Loucy (cell line): ENCODE results near the gene ARIH1.

Source experiments
- H2AFZ ChIP-seq: fragments of 200-600 bp; sonication (generic); 2 replicates; pipeline ENCODE4 v1.6.0; 2016; ENCODE audit warnings: antibody characterized with exemption, mild to moderate bottlenecking, low read length, moderate library complexity
- H3F3A ChIP-seq: fragments of 200-600 bp; 2 replicates; pipeline ENCODE4 v1.6.0; 2016; ENCODE audit warnings: antibody characterized with exemption, low read depth, mild to moderate bottlenecking
- H3K27me3 ChIP-seq: fragments of 200-600 bp; sonication (generic); 2 replicates; pipeline ENCODE4 v1.6.1; 2014; ENCODE audit warnings: low read length, mild to moderate bottlenecking; ENCODE audit not compliant: insufficient read depth, poor library complexity, severe bottlenecking
- H3K36me3 ChIP-seq: fragments of 200-600 bp; sonication (generic); 2 replicates; pipeline ENCODE4 v1.6.1; 2016; ENCODE audit warnings: low read length; ENCODE audit not compliant: insufficient read depth
- H3K4me1 ChIP-seq: fragments of 200-600 bp; sonication (generic); 2 replicates; pipeline ENCODE4 v1.5.1; 2014; ENCODE audit warnings: low read length, mild to moderate bottlenecking; ENCODE audit not compliant: insufficient read depth, poor library complexity, severe bottlenecking
- H3K4me2 ChIP-seq: fragments of 200-600 bp; sonication (generic); 2 replicates; pipeline ENCODE4 v1.6.0; 2014; ENCODE audit warnings: antibody characterized with exemption, low read length, low read depth, mild to moderate bottlenecking; ENCODE audit not compliant: poor library complexity, severe bottlenecking
- H3K4me3 ChIP-seq: fragments of 200-600 bp; sonication (generic); 2 replicates; pipeline ENCODE4 v1.5.1; 2014; ENCODE audit warnings: low read length, mild to moderate bottlenecking, mixed read lengths; ENCODE audit not compliant: poor library complexity, severe bottlenecking
- H3K79me2 ChIP-seq: fragments of 200-600 bp; sonication (generic); 2 replicates; pipeline ENCODE4 v1.6.1; 2014; ENCODE audit warnings: low read length; ENCODE audit not compliant: insufficient read depth
- H3K9ac ChIP-seq: fragments of 200-600 bp; sonication (generic); 2 replicates; pipeline ENCODE4 v1.6.0; 2014; ENCODE audit warnings: mild to moderate bottlenecking, low read depth, low read length, moderate library complexity; ENCODE audit not compliant: poor library complexity, severe bottlenecking
- H3K9me2 ChIP-seq: fragments of 200-600 bp; sonication (generic); replicated peaks from 2 replicates; pipeline ENCODE4 v1.6.1; 2016; ENCODE audit warnings: low read depth, low read length, mixed read lengths
- H3K9me3 ChIP-seq: fragments of 200-600 bp; sonication (generic); 2 replicates; pipeline ENCODE4 v1.6.1; 2014; ENCODE audit warnings: mild to moderate bottlenecking, antibody characterized with exemption, low read length, low read depth; ENCODE audit not compliant: insufficient read depth
- H4K20me1 ChIP-seq: fragments of 200-600 bp; sonication (generic); 2 replicates; pipeline ENCODE4 v1.6.0; 2014; ENCODE audit warnings: antibody characterized with exemption, low read length, mild to moderate bottlenecking; ENCODE audit not compliant: insufficient read depth, poor library complexity, severe bottlenecking
- CTCF ChIP-seq: fragments of 200-600 bp; sonication (generic); conservative IDR thresholded peaks from 2 replicates; pipeline ENCODE4 v1.5.1; 2014; ENCODE audit warnings: mild to moderate bottlenecking, antibody characterized with exemption, low read length
- EZH2phosphoT487 ChIP-seq: fragments of 200-600 bp; IDR thresholded peaks from 2 replicates; pipeline ENCODE4 v1.6.1; 2018; ENCODE audit warnings: antibody characterized with exemption, mild to moderate bottlenecking, moderate library complexity, borderline replicate concordance

ARIH1 gene

GRCh38 chr15:72445426-72445825 is 28.7 kb upstream of the ARIH1 start:
- TF ChIP-seq EZH2phosphoT487 (no peak), CTCF (no peak)
- no peak overlapping the region for H3K9ac ChIP-seq

GRCh38 chr15:72450805-72451204 is 23.3 kb upstream of the ARIH1 start:
- Histone ChIP-seq H4K20me1 (no peaks in the 10 kb centered on the region), H3K9ac (no peak overlapping the region), H3K27me3 (no peaks in the 10 kb centered on the region), H3K36me3 (no peaks in the 10 kb centered on the region), H3K79me2 (no peaks in the 10 kb centered on the region), H3K4me2 (no peak overlapping the region), H3K9me3 (no peaks in the 10 kb centered on the region), H3K9me2 (no peaks in the 10 kb centered on the region), H3F3A (no peaks in the 10 kb centered on the region), H3K4me3 (no peak overlapping the region), H3K4me1 (no peaks in the 10 kb centered on the region), H2AFZ (no peak overlapping the region; the same call in 1 of the 2 replicates)
- TF ChIP-seq CTCF: no peak
- no peak for TF ChIP-seq EZH2phosphoT487

More at GRCh38 chr15:72445426-72445825, 28.7 kb upstream of the ARIH1 start:
- Histone ChIP-seq H3K79me2 (no peaks in the 10 kb centered on the region), H3K27me3 (no peaks in the 10 kb centered on the region), H3F3A (no peaks in the 10 kb centered on the region), H3K9me3 (no peaks in the 10 kb centered on the region), H3K4me3 (no peak overlapping the region), H4K20me1 (no peaks in the 10 kb centered on the region), H3K4me1 (no peaks in the 10 kb centered on the region), H3K36me3 (no peaks in the 10 kb centered on the region), H3K9me2 (no peaks in the 10 kb centered on the region), H3K4me2 (no peak overlapping the region), H2AFZ (no peak overlapping the region)

- Histone ChIP-seq H3K9me3 (no peaks in the 10 kb centered on the region), H3K4me2 (no peak overlapping the region), H2AFZ (no peak overlapping the region)
Observed at GRCh38 chr15:72451224-72451623, 22.9 kb upstream of the ARIH1 start.

More at GRCh38 chr15:72451224-72451623, 22.9 kb upstream of the ARIH1 start:
- Histone ChIP-seq H3F3A (no peaks in the 10 kb centered on the region), H3K9ac (no peak overlapping the region), H3K79me2 (no peaks in the 10 kb centered on the region), H4K20me1 (no peaks in the 10 kb centered on the region), H3K9me2 (no peaks in the 10 kb centered on the region), H3K36me3 (no peaks in the 10 kb centered on the region), H3K4me3 (no peak overlapping the region), H3K27me3 (no peaks in the 10 kb centered on the region), H3K4me1 (no peaks in the 10 kb centered on the region)
- TF ChIP-seq EZH2phosphoT487 (no peak), CTCF (no peak)
